ENCODE measurements around the gene ADAM33. TPM values are rescaled to one million over a fixed set of nuclear protein-coding genes. Genes with fewer than 3 reads are reported as not detected.

Gene ADAM33
- total RNA-seq, 2 experiments from 2014 or later = not detected

GRCh38 chr20:3627476-3627875 is 54.3 kb downstream of the ADAM33 start:
- H3K27ac Mint-ChIP-seq = no peak overlapping the region
- intact Hi-C loops (cut with DNase I, micrococcal nuclease) = no loop called here
- Histone ChIP-seq H3K27me3 (ENCODE audit: control insufficient read depth in 1 of 2, insufficient read depth in 2 of 2, low read length in 2 of 2) (no peaks in the 10 kb centered on the region), H3K4me3 (ENCODE audit: low read length) (no peak overlapping the region), H3K27ac (ENCODE audit: low read depth in 1 of 2, low read length in 2 of 2) (no peak overlapping the region), H3K36me3 (ENCODE audit: insufficient read depth, low read length) (no peaks in the 10 kb centered on the region), H3K9me3 (ENCODE audit: control insufficient read depth in 1 of 2, insufficient read depth in 1 of 2, low read length in 2 of 2) (no peaks in the 10 kb centered on the region), H3K4me1 (ENCODE audit: insufficient read depth, low read length) (no peaks in the 10 kb centered on the region)
- H3K27me3 Mint-ChIP-seq = no peaks in the 10 kb centered on the region
- no peak for ATAC-seq (ENCODE audit: poor library complexity)
- TF ChIP-seq CTCF (IDR thresholded peaks at IDR 0.05) = no peak
- no peak for DNase-seq
- H3K9me3 Mint-ChIP-seq = no peaks in the 10 kb centered on the region
- H3K36me3 Mint-ChIP-seq (ENCODE audit: low read depth) = peaks cover 36% of the 10 kb centered on the region
- no peaks in the 10 kb centered on the region for H3K4me1 Mint-ChIP-seq (ENCODE audit: low read depth)
- POLR2A ChIA-PET = no interaction called here
- H3K4me3 Mint-ChIP-seq = no peak overlapping the region
- CTCF ChIA-PET = no interaction called here

GRCh38 chr20:3622406-3622805 is 59.4 kb downstream of the ADAM33 start:
- POLR2A ChIA-PET = no interaction called here
- no peak for ATAC-seq (ENCODE audit: poor library complexity)
- Mint-ChIP-seq H3K4me1 (ENCODE audit: low read depth) (no peaks in the 10 kb centered on the region), H3K9me3 (no peaks in the 10 kb centered on the region), H3K27me3 (no peaks in the 10 kb centered on the region), H3K36me3 (ENCODE audit: low read depth) (peaks cover 23% of the 10 kb centered on the region), H3K4me3 (no peak overlapping the region), H3K27ac (no peak overlapping the region)
- Histone ChIP-seq H3K27me3 (ENCODE audit: control insufficient read depth in 1 of 2, insufficient read depth in 2 of 2, low read length in 2 of 2) (no peaks in the 10 kb centered on the region), H3K9me3 (ENCODE audit: control insufficient read depth in 1 of 2, insufficient read depth in 1 of 2, low read length in 2 of 2) (no peaks in the 10 kb centered on the region), H3K4me1 (ENCODE audit: insufficient read depth, low read length) (no peaks in the 10 kb centered on the region), H3K4me3 (ENCODE audit: low read length) (no peak overlapping the region), H3K27ac (ENCODE audit: low read depth in 1 of 2, low read length in 2 of 2) (no peak overlapping the region), H3K36me3 (ENCODE audit: insufficient read depth, low read length) (no peaks in the 10 kb centered on the region)
- intact Hi-C loops (cut with DNase I, micrococcal nuclease) = no loop called here
- CTCF ChIA-PET = no interaction called here
- no peak for TF ChIP-seq CTCF (IDR thresholded peaks at IDR 0.05)
- no peak for DNase-seq

- Histone ChIP-seq H3K27me3 (ENCODE audit: control insufficient read depth in 1 of 2, insufficient read depth in 2 of 2, low read length in 2 of 2) (no peaks in the 10 kb centered on the region), H3K36me3 (ENCODE audit: insufficient read depth, low read length) (peaks cover 2% of the 10 kb centered on the region), H3K27ac (ENCODE audit: low read depth in 1 of 2, low read length in 2 of 2) (no peak overlapping the region), H3K4me3 (ENCODE audit: low read length) (no peak overlapping the region), H3K9me3 (ENCODE audit: control insufficient read depth in 1 of 2, insufficient read depth in 1 of 2, low read length in 2 of 2) (no peaks in the 10 kb centered on the region), H3K4me1 (ENCODE audit: insufficient read depth, low read length) (no peaks in the 10 kb centered on the region)
- DNase-seq = no peak
- no peak overlapping the region for H3K27ac Mint-ChIP-seq
- no peaks in the 10 kb centered on the region for H3K4me1 Mint-ChIP-seq (ENCODE audit: low read depth)
- ChIA-PET CTCF (no interaction called here), POLR2A (no interaction called here)
- no peak overlapping the region for H3K4me3 Mint-ChIP-seq
- H3K36me3 Mint-ChIP-seq (ENCODE audit: low read depth) = peaks cover 31% of the 10 kb centered on the region
- TF ChIP-seq CTCF (IDR thresholded peaks at IDR 0.05) = no peak
- no peaks in the 10 kb centered on the region for H3K9me3 Mint-ChIP-seq
- H3K27me3 Mint-ChIP-seq = no peaks in the 10 kb centered on the region
- intact Hi-C loops (cut with DNase I, micrococcal nuclease) = no loop called here
- ATAC-seq (ENCODE audit: poor library complexity) = no peak
Measured at GRCh38 chr20:3621111-3621510, 60.7 kb downstream of the ADAM33 start.

Other genes with a start within 250 kb of the ADAM33 start
- gene ATRN, start 211.0 kb downstream of the ADAM33 start, total RNA-seq = 1 to 10 TPM; 8.8 to 9.1 TPM
- not detected for gene GFRA4, start 18.6 kb downstream of the ADAM33 start, total RNA-seq
- gene SIGLEC1, start 30.6 kb upstream of the ADAM33 start, total RNA-seq = under 1 TPM; 0.08 to 0.11 TPM
- under 1 TPM in 1 of 2 experiments, not detected in 1; 0.08 TPM for gene HSPA12B, start 50.7 kb upstream of the ADAM33 start, total RNA-seq
- gene ADISSP, start 85.7 kb upstream of the ADAM33 start, total RNA-seq = 10 to 100 TPM; 11.2 to 11.6 TPM
- not detected for gene SPEF1, start 99.4 kb upstream of the ADAM33 start, total RNA-seq
- gene CENPB, start 104.7 kb upstream of the ADAM33 start, total RNA-seq = 10 to 100 TPM; 25.1 to 25.3 TPM
- 100 to 1,000 TPM; 144 TPM for gene CDC25B, start 114.3 kb upstream of the ADAM33 start, total RNA-seq
- 1 to 10 TPM; 6.0 TPM for gene AP5S1, start 138.5 kb upstream of the ADAM33 start, total RNA-seq
- 10 to 100 TPM; 13.6 to 14.7 TPM for gene MAVS, start 164.8 kb upstream of the ADAM33 start, total RNA-seq
- 10 to 100 TPM; 49.0 to 51.1 TPM for gene PANK2, start 207.4 kb upstream of the ADAM33 start, total RNA-seq